Measurements from ENCODE around the gene DGAT2.

The DGAT2 gene

DNA sequence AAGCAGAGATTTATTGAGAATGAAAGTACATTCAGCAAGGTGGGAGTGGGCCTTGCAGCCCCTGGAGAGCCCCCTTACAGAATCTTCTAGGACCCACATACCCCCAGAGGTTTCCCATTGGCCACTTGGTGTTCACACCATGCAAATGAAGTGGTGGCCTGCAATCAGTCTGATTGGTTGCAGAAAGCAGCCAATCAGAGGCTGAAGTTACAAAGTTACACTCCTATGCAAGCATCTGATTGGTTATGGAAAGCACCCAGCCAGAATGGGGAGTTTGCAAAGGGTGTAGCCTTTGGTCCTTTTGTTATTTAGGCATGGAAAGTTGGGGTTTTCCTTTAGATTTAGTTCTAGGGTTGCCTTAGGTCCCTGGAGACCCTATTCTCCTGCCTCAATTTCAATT, 81.3 kb downstream of the DGAT2 start:
- Histone ChIP-seq H3K27ac (replicated peaks) (no peak overlapping the region), H3K27me3 (ENCODE audit: insufficient read depth, poor library complexity, severe bottlenecking) (no peaks in the 10 kb centered on the region), H3K4me3 (replicated peaks; ENCODE audit: insufficient read depth, low read length) (no peak overlapping the region)
- no peak for DNase-seq (ENCODE audit: low read depth in 1 of 2, low spot score in 1 of 2)
- TF ChIP-seq, protein P1, sequence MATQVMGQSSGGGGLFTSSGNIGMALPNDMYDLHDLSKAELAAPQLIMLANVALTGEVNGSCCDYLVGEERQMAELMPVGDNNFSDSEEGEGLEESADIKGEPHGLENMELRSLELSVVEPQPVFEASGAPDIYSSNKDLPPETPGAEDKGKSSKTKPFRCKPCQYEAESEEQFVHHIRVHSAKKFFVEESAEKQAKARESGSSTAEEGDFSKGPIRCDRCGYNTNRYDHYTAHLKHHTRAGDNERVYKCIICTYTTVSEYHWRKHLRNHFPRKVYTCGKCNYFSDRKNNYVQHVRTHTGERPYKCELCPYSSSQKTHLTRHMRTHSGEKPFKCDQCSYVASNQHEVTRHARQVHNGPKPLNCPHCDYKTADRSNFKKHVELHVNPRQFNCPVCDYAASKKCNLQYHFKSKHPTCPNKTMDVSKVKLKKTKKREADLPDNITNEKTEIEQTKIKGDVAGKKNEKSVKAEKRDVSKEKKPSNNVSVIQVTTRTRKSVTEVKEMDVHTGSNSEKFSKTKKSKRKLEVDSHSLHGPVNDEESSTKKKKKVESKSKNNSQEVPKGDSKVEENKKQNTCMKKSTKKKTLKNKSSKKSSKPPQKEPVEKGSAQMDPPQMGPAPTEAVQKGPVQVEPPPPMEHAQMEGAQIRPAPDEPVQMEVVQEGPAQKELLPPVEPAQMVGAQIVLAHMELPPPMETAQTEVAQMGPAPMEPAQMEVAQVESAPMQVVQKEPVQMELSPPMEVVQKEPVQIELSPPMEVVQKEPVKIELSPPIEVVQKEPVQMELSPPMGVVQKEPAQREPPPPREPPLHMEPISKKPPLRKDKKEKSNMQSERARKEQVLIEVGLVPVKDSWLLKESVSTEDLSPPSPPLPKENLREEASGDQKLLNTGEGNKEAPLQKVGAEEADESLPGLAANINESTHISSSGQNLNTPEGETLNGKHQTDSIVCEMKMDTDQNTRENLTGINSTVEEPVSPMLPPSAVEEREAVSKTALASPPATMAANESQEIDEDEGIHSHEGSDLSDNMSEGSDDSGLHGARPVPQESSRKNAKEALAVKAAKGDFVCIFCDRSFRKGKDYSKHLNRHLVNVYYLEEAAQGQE (IDR thresholded peaks at IDR 0.05; ENCODE audit: insufficient replicate concordance, low read depth), result no peak
- TF ChIP-seq, protein P2, sequence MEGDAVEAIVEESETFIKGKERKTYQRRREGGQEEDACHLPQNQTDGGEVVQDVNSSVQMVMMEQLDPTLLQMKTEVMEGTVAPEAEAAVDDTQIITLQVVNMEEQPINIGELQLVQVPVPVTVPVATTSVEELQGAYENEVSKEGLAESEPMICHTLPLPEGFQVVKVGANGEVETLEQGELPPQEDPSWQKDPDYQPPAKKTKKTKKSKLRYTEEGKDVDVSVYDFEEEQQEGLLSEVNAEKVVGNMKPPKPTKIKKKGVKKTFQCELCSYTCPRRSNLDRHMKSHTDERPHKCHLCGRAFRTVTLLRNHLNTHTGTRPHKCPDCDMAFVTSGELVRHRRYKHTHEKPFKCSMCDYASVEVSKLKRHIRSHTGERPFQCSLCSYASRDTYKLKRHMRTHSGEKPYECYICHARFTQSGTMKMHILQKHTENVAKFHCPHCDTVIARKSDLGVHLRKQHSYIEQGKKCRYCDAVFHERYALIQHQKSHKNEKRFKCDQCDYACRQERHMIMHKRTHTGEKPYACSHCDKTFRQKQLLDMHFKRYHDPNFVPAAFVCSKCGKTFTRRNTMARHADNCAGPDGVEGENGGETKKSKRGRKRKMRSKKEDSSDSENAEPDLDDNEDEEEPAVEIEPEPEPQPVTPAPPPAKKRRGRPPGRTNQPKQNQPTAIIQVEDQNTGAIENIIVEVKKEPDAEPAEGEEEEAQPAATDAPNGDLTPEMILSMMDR (IDR thresholded peaks at IDR 0.05; ENCODE audit: insufficient read depth, low read length), result no peak
- TF ChIP-seq POLR2AphosphoS5 (IDR thresholded peaks at IDR 0.05; ENCODE audit: low read depth) (no peak), GABPA (IDR thresholded peaks at IDR 0.05; ENCODE audit: low read depth) (no peak), SPI1 (IDR thresholded peaks at IDR 0.05; ENCODE audit: borderline replicate concordance, low read depth) (no peak)

DNA sequence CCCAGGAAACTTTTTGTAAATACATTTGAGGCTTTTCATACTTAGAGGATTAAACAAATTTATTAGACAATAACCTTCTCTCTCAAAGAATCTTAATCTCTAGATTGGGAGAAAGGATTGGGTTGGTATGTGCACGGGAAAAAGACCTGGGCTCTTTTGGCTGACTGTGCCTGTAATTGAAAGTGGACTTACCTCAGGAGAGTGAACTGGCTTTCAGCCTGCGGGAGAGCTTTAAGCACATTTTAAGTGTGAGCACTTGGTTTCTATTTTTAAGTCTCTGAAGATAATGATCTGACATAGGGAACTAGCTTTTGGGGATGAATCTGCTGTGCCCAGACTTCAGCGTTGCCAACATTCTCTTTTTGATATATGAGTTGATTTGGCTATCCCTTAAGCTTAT, 82.2 kb downstream of the DGAT2 start:
- Histone ChIP-seq H3K4me3 (replicated peaks; ENCODE audit: insufficient read depth, low read length) (no peak overlapping the region), H3K27me3 (ENCODE audit: insufficient read depth, poor library complexity, severe bottlenecking) (no peaks in the 10 kb centered on the region), H3K27ac (replicated peaks) (no peak overlapping the region)
- no peak for DNase-seq (ENCODE audit: low read depth in 1 of 2, low spot score in 1 of 2)
- TF ChIP-seq GABPA (IDR thresholded peaks at IDR 0.05; ENCODE audit: low read depth) (no peak), POLR2AphosphoS5 (IDR thresholded peaks at IDR 0.05; ENCODE audit: low read depth) (no peak), SPI1 (IDR thresholded peaks at IDR 0.05; ENCODE audit: borderline replicate concordance, low read depth) (no peak)
- TF ChIP-seq, protein P1 (IDR thresholded peaks at IDR 0.05; ENCODE audit: insufficient replicate concordance, low read depth), result no peak
- TF ChIP-seq, protein P2 (IDR thresholded peaks at IDR 0.05; ENCODE audit: insufficient read depth, low read length), result no peak

Data from HL-60 (cell line).